Renal pelvis (tissue), 4 donors: ENCODE measurements around the gene GDF7. TPM values are rescaled to one million over a fixed set of nuclear protein-coding genes. Genes with fewer than 3 reads are reported as not detected.
A peak's percentile ranks its signal among the peaks of the same experiment; 100 is the strongest.

Source experiments
- DNase-seq: peaks from one replicate; pipeline ENCODE4 v3.0.0-alpha.2; 2013
- polyA plus RNA-seq, 3 donors: library from polyadenylated mRNA; unstranded; fragments of 120-200 nt; gene quantifications; one replicate each; pipeline ENCODE4 v1.2.1, GENCODE V29; 2013; ENCODE audit not compliant: insufficient read length in 3 of 3

GDF7 gene
- polyA plus RNA-seq, 3 donors: 2.7 to 4.7 (median 4.1) TPM

- DNase-seq: no peak
These were observed 24.6 kb upstream of the GDF7 start for GRCh38 chr2:20642055-20642971.

DNA sequence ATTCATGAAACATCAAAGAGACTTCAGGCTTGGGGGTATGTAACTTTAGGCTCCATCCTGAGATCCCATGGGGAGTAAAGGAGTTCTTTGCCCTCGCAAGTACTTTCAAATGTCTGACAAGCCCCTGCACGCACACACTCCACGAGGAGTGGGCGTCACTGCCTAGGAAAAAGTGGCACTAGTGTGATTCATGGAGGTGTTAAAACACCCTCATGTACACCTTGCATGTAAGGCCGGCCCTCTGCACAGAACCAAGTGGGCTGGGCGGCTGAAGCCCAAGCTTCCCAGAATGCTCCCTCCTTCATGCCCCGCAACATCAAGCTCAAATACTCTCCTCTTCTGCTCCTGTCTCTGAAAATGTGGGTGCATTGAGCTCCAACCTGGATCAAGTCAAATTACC lies 23.9 kb upstream of the GDF7 start:
- DNase-seq: no peak

- no peak for DNase-seq
These were observed 23.1 kb upstream of the GDF7 start for GRCh38 chr2:20643826-20644225.

GRCh38 chr2:20645301-20645701 lies 21.6 kb upstream of the GDF7 start:
- DNase-seq: no peak

- DNase-seq: no peak
These were observed 21.2 kb upstream of the GDF7 start for GRCh38 chr2:20645761-20646160.

DNA sequence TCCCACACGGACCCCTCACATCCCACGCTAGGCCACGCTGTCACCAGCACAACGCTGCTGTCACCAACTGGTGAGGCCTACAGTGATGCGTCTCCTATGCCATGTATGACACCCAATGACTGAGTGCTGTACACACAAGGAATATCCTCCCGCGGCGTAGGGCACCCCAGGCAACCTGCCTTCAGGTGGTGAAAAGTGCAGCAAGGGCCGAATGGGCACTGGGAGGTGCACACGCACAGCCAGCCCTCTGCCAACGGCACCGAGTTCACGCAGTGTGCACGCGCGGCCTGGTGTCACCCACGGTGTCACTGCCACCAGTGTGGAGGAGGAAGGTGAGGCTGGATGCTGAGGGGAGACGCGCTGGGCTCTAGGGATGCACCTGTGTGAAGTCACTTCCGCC lies 20.5 kb upstream of the GDF7 start:
- no peak for DNase-seq

DNA sequence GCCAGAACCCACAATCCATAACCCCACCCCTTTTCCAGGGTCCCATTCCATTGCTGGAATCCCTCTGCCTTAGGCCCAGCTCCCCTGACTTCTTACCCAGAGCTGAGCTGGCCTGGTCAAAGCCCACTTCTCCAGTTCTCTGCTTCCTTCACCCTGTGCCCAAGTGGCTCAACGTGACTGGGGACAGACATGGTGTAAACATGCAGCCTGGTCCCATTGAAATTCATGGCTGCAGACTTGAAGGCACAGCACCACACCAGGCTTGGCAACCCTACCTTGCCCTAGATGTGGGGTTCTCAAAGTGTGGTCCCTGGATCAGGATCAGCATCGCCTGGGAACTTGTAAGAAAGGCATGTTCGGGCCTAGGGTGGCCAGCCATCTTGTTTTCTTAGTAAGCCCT lies 19.7 kb upstream of the GDF7 start:
- DNase-seq: no peak

GRCh38 chr2:20647738-20648137 lies 19.2 kb upstream of the GDF7 start:
- no peak for DNase-seq

- no peak for DNase-seq
These were observed 18.7 kb upstream of the GDF7 start for GRCh38 chr2:20648206-20648605.

DNA sequence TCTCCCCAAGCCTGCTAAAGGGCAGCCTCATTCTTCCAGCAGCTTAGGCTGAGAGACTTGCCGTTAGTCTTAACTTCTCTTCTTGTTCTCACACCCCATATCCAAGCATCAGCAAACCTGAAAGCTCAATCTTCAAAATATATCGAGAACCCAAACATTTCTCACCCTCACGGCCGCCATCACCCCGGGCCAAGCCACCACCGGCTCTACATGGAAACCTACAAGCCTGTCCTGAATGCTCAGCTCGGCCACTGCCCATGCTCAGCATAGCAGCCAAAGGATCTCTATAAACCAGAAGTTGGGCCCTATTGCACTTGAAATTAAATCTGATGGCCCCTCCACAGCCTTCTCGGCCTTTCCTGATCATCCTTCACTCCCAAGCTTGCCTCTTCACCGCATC lies 18.1 kb upstream of the GDF7 start:
- DNase-seq: no peak

DNA sequence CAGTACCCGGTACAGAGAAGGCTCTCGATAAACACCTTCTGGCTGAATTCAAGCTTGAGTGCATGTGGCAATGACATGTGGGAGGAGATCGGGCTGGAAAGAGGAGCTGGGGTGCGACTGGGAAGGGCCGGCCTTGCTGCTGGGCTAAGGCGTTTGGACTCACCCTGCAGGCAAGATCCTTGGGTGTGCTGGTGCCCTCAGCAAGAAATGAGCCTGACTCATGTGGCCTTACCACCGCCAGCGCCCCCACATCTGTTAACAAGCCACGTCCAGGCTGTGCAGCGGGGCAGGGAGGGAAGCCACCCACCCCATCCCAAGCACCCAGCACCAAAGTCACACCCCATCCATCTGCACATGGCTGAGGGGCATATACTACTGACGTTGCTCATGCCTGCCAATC lies 17.4 kb upstream of the GDF7 start:
- no peak for DNase-seq

DNA sequence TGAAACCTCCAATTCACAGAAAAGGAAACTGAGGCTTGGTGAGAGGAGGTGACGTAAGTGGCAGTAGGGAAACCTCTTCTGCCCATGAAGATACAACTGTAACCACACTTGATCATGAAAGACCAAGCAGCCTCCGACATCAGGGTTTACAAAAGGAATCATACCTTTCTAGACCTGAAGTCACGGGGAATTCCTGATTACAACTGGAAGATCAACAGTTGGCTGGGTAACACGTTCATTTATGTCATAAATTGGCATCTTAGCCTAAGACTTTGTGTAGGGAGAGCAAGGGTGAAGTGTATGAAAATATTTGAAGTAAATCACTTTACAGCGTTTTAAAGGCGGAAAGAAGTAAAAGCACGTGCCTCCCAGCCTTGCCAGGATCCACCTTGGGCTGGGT lies 17.0 kb upstream of the GDF7 start:
- no peak for DNase-seq

DNA sequence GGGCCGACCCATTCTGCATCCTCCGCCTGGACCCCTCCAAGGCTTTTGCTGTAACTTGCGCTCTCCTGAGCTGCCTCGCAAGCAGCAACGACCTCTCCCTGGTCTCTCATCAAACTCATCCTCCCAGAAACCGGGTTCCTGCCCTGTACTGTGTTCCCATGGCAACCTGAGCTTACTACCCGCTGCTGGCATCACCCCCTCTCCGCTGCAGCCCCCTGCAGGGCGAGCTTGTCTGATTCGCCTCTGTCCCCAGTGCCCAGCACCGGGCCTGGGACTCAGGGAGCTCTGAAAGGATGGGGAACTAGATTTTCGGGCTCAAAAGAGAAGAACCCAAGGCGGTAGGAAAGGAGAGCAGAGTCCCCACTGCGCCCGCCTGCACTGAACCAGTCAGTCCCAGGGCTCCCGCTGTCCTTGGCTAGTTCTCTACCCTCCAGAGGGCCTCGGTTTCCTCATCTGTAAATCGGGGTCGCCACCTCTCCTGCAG lies 16.5 kb upstream of the GDF7 start:
- no peak for DNase-seq

GRCh38 chr2:20650877-20651730 lies 15.8 kb upstream of the GDF7 start, which contains the start of gene HS1BP3:
Gene HS1BP3 (minus strand): TSS chr2:20651098. CDS start chr2:20651063, 35 bp downstream.
- DNase-seq: peak; percentile 82

DNA sequence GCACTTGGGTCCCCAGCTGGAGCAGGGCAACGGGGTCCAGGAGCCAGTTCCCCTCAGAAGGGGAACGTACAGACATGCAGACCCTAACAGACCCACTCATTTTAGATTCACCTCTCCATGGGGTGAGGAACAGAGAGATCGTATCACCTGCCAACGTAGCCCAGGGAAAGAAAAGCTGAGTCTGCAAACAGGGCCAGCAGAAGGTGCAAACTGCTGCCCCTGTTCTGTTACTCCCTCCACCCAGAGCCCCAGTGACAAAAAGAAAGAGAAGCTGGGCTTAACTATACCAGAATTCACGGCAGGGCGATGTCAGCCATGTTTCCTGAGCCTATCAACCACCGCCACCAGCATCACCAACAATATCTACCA lies 15.2 kb upstream of the GDF7 start:
- DNase-seq: no peak

DNA sequence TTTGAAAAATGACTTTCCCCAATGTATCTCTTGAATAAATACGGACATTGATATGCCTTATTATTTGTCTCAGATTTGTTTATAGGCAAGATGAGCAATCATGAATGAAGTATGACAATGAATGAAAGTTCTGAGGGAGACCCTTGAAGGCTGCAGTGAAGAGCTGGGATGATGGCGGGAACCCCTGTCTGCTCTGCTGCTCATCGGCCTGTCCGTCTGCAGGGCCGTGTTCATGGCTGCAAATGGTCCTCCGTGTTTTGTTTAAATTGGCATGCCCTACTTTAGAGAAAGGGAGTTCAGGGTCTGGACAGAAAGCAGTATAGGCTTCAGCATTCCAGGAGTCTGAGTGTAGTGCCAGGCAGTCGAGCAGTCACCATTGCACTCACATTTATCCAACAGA lies 14.8 kb upstream of the GDF7 start:
- no peak for DNase-seq

- DNase-seq: no peak
These were observed 14.0 kb upstream of the GDF7 start for GRCh38 chr2:20652673-20653575.

GRCh38 chr2:20653695-20654534 lies 13.0 kb upstream of the GDF7 start:
- no peak for DNase-seq

- no peak for DNase-seq
These were observed 12.5 kb upstream of the GDF7 start for GRCh38 chr2:20654535-20654813.

DNA sequence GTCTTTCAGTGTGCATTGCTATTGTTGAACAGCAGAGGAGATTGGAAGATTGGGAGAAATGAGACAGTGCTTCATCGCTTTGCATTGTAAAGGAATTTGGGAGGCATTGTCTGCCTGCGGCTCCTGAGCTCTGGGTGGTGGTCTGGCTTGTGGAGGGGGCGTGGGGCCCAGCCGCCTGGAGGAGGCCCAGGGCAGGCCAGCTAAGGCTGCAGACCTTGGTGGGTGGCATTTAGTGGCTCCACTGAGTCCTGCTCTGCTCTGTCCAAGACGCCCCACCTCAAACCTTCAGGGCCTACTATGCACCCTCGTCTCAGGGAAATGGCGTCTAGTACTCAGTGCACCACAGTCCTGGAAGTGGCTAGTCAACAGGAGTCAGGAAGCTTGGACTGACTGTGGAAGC lies 10.4 kb upstream of the GDF7 start:
- no peak for DNase-seq
